Esophagus squamous epithelium (tissue), 5 donors: ENCODE measurements around the gene CD22. TPM values are rescaled to one million over a fixed set of nuclear protein-coding genes. Genes with fewer than 3 reads are reported as not detected.

Experiments
- DNase-seq: peaks from one replicate; lab custom pipeline; 2025; lab: John Stamatoyannopoulos, UW
- H3K27ac ChIP-seq, 4 donors: fragments of 200-600 bp; sonication (generic); one replicate each; pipeline ENCODE4 v1.5.1; 2016 to 2019; ENCODE audit warnings: mild to moderate bottlenecking in 1 of 4
- H3K27me3 ChIP-seq, 4 donors: fragments of 200-600 bp; sonication (generic); 1 replicate in 3 of 4; 2 replicates in 1 of 4; pipeline versions ENCODE4 v1.5.1 to v1.6.0; 2017 to 2021; ENCODE audit warnings: antibody characterized with exemption in 1 of 4
- H3K36me3 ChIP-seq, 3 donors: fragments of 200-600 bp; sonication (generic); one replicate each; pipeline ENCODE4 v1.5.1; 2016 to 2019
- H3K4me1 ChIP-seq, 3 donors: fragments of 200-600 bp; sonication (generic); one replicate each; pipeline ENCODE4 v1.5.1; 2017 to 2019
- H3K4me3 ChIP-seq, 4 donors: fragments of 200-600 bp; sonication (generic); 1 replicate in 3 of 4; 2 replicates in 1 of 4; pipeline ENCODE4 v1.5.1; 2016 to 2019; ENCODE audit warnings: mild to moderate bottlenecking in 2 of 4, moderate library complexity in 1 of 4
- H3K9me3 ChIP-seq, 3 donors: fragments of 200-600 bp; sonication (generic); one replicate each; pipeline ENCODE4 v1.5.1; 2016 to 2019
- CTCF ChIP-seq, 6 experiments: fragments of 450-650 bp in 4 of 6; fragments of 200-600 bp in 2 of 6; sonication (generic) in 2 of 6; IDR thresholded peaks; one replicate each; pipeline ENCODE4 v1.5.1; 2016 to 2019; ENCODE audit warnings: antibody characterized with exemption in 6 of 6, mild to moderate bottlenecking in 4 of 6, moderate library complexity in 4 of 6
- POLR2A ChIP-seq, 4 donors: fragments of 450-650 bp; IDR thresholded peaks; one replicate each; pipeline ENCODE4 v1.6.1; 2017; ENCODE audit warnings: antibody characterized with exemption in 4 of 4, mild to moderate bottlenecking in 4 of 4, moderate library complexity in 3 of 4
- WGBS, 2 donors: methylation state at CpG; one replicate each; pipeline ENCODE4 v1.1.5; 2018; 5-methylcytosine and 5-hydroxymethylcytosine counted together
- intact Hi-C: fragments of 100-400 bp; cut with DNase I; formaldehyde crosslinking; loops from one replicate; pipeline ENCODE4 v1.15.0; 2022
- total RNA-seq, 4 donors: library from RNA; depleted of rRNA; stranded (reverse); fragments of >200 nt; gene quantifications; one replicate each; pipeline ENCODE4 v1.1.0, GENCODE V29; 2016
- donor health status: DM: yes; HTN: yes; CAD: no.

CD22 gene
- total RNA-seq, 4 donors from 2014 or later = 0.11 to 6.1 (median 1.9) TPM

- Histone ChIP-seq H3K9me3 (no peaks in the 10 kb centered on the region), H3K36me3 (no peaks in the 10 kb centered on the region), H3K4me3 (no peak overlapping the region), H3K27ac (no peak overlapping the region), H3K27me3 (peaks cover 0 to 68% (median 0%) of the 10 kb centered on the region in 4 donors), H3K4me1 (peaks cover 0 to 6% (median 0%) of the 10 kb centered on the region in 3 donors)
- no peak for DNase-seq
- WGBS, 2 donors = 94 to 96% methylated on average over 2 of the region's 2 CpGs
- intact Hi-C loops = no loop called here
- no peak for TF ChIP-seq CTCF (IDR thresholded peaks at IDR 0.05)
- TF ChIP-seq POLR2A (IDR thresholded peaks at IDR 0.05) = no peak
These were observed 31.1 kb upstream of the CD22 start for GRCh38 chr19:35297922-35298321.

- H3K27ac ChIP-seq = no peak overlapping the region
- no peaks in the 10 kb centered on the region for H3K9me3 ChIP-seq
- DNase-seq = no peak
- WGBS, 2 donors = 93% methylated on average over 5 of the region's 5 CpGs
- H3K27me3 ChIP-seq = peaks cover 0 to 62% (median 0%) of the 10 kb centered on the region in 4 donors
- no peak overlapping the region for H3K4me3 ChIP-seq
- peaks cover 0 to 2% (median 0%) of the 10 kb centered on the region in 3 donors for H3K4me1 ChIP-seq
- intact Hi-C loops = no loop called here
- H3K36me3 ChIP-seq = no peaks in the 10 kb centered on the region
- TF ChIP-seq CTCF (IDR thresholded peaks at IDR 0.05) = no peak
- TF ChIP-seq POLR2A (IDR thresholded peaks at IDR 0.05) = no peak
These were observed 30.4 kb upstream of the CD22 start for GRCh38 chr19:35298561-35298972.

- WGBS, 2 donors = 71 to 80% methylated on average over 4 of the region's 55 CpGs
- no peak for DNase-seq
- peaks cover 0 to 59% (median 0%) of the 10 kb centered on the region in 4 donors for H3K27me3 ChIP-seq
These were observed 29.3 kb upstream of the CD22 start for GRCh38 chr19:35299523-35300338.

GRCh38 chr19:35300339-35300649 is 28.7 kb upstream of the CD22 start:
- Histone ChIP-seq H3K27ac (no peak overlapping the region), H3K4me3 (no peak overlapping the region), H3K9me3 (no peaks in the 10 kb centered on the region), H3K4me1 (no peaks in the 10 kb centered on the region), H3K27me3 (peaks cover 0 to 59% (median 0%) of the 10 kb centered on the region in 4 donors), H3K36me3 (no peaks in the 10 kb centered on the region)
- 83 to 93% methylated on average over 3 to 6 of the region's 10 CpGs for whole genome bisulfite sequencing, 2 donors
- intact Hi-C loops = no loop called here
- TF ChIP-seq POLR2A (IDR thresholded peaks at IDR 0.05) (no peak), CTCF (IDR thresholded peaks at IDR 0.05) (no peak)
- no peak for DNase-seq

More at GRCh38 chr19:35299523-35300338, 29.3 kb upstream of the CD22 start:
- Histone ChIP-seq H3K9me3 (no peaks in the 10 kb centered on the region), H3K36me3 (no peaks in the 10 kb centered on the region), H3K4me3 (no peak overlapping the region), H3K27ac (no peak overlapping the region), H3K4me1 (no peaks in the 10 kb centered on the region)
- intact Hi-C loops = no loop called here
- TF ChIP-seq POLR2A (IDR thresholded peaks at IDR 0.05) = no peak
- no peak for TF ChIP-seq CTCF (IDR thresholded peaks at IDR 0.05)

- Histone ChIP-seq H3K9me3 (no peaks in the 10 kb centered on the region), H3K4me1 (no peaks in the 10 kb centered on the region), H3K27me3 (peaks cover 0 to 48% (median 0%) of the 10 kb centered on the region in 4 donors), H3K4me3 (no peak overlapping the region), H3K27ac (no peak overlapping the region), H3K36me3 (no peaks in the 10 kb centered on the region)
- DNase-seq = no peak
- intact Hi-C loops = no loop called here
- 79 to 85% methylated on average over 2 of the region's 2 CpGs for WGBS, 2 donors
- TF ChIP-seq POLR2A (IDR thresholded peaks at IDR 0.05) (no peak), CTCF (IDR thresholded peaks at IDR 0.05) (no peak)
These were observed 27.0 kb upstream of the CD22 start for GRCh38 chr19:35301961-35302360.
